ENCODE measurements around the gene FAM219B.
"Not testable (repeated sequence)": the region's sequence is repeated elsewhere in the genome, so short reads cannot be mapped to it uniquely, and the experiment has no call there.

- not testable (repeated sequence) for TF ChIP-seq CTCF (IDR thresholded peaks at IDR 0.05; ENCODE audit: borderline replicate concordance, extremely low read depth, low read length, poor library complexity, severe bottlenecking); EZH2 (IDR thresholded peaks at IDR 0.05; ENCODE audit: borderline replicate concordance, low read depth, low read length, severe bottlenecking)
These were observed 7.1 kb upstream of the FAM219B start for GRCh38 chr15:74913799-74914198.
